GM19328 (cell line): ENCODE results near the gene FREM2.

ENCODE experiments used
- ATAC-seq: cut with Tn5 transposase; IDR thresholded peaks from one replicate; pipeline ENCODE4 v1.9.1; 2021; ENCODE audit warnings: mild to moderate bottlenecking, moderate library complexity; ENCODE audit not compliant: unreplicated experiment

FREM2 gene

DNA sequence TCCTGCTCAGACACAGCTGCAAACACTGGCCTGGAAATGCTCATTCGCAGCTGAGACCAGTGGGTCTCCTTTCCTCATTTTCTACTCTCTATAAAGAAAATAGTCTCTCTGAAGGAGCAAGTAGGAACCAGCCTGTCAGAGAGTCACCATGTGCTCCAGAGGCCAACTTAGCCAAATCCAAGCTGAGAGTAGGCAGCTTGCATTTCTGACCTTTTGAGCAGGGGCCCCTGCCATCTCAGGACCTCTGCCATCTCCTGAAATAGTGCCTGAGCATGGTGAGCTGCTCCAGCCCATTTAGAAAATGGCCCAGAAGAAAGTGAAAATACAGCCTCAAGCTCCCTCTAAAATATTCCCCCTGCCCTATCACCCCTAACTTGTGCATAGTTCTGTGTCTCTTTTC, 208.2 kb downstream of the FREM2 start:
- no peak for ATAC-seq

DNA sequence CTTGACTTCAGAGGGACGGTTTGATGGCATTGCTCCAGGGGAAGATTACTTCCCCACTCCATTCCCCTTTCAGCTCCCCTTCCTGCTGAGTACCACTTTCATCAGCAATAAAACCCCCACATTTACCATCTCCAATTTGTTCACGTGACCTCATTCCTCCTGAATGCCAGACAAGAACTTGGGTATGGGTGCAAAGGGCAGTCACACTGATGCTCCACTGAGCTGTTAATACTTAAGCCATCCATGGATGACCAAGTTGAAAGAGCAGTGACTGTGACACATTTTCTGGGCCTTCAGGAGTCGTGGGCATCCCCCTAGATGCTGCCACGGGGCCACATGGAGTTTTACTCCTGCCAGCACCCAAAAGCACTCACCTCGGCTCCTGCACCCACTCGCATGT, 210.6 kb downstream of the FREM2 start:
- no peak for ATAC-seq

- ATAC-seq = no peak
These were observed 211.6 kb downstream of the FREM2 start for GRCh38 chr13:38898481-38898880.

- ATAC-seq = no peak
These were observed 212.7 kb downstream of the FREM2 start for GRCh38 chr13:38899571-38899970.

DNA sequence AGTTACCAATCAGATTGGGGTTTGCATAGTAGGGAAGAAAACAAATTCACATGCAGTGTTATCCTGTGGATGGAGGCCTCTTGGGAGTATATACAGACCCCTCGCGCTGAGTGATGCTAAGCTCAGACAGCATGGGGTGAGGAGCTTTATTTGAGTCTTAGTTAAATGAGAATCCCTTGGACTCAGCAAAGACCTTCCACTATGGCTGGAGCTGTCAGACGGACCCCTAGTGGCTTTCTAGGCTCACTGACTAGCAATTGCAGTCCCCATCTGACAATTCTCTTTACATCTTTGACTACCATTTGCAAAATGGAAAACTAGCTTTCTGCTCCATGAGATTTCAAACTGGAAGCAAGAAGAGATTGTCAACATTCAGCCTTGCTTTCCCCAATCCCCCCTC, 213.3 kb downstream of the FREM2 start:
- no peak for ATAC-seq

DNA sequence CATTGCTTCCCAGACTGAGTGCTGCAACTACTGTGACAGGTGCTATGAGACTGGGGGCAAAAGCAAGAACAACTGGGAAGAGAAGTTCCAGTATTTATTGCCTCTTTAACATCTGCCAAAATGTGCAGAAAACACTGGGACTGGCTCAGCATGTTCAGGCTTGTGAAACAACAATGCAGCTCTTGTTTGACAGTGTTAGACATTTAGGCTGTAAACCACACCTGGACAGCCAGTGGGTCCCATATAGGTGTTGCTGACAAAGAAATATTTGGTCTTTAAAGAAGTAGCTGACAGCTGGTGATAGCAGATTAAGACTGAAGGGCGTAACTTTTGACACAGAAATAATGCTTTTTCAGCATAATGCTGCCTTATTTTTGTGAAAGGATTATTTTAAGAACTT, 215.7 kb downstream of the FREM2 start:
- no peak for ATAC-seq

GRCh38 chr13:38905081-38905480, 218.2 kb downstream of the FREM2 start:
- ATAC-seq = no peak

DNA sequence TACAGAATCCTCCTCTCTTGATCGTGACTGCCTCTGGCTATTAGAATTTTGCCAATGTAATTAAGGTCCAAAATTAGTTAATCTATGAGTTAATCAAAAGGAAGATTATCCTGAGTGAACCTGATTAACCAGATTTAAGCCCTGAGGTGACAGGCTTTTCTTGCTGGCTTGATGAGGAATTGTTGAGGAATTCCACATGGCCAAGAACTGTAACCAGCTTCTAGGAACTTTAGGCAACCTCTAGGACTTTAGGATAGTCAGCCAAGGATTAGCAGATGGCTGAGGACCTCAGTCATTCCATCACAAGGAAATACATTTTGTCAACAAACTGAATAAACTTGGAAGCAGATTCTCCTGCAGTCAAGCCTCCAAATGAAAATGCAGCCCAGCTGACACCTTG, 219.0 kb downstream of the FREM2 start:
- no peak for ATAC-seq

- no peak for ATAC-seq
These were observed 221.7 kb downstream of the FREM2 start for GRCh38 chr13:38908574-38908973.

GRCh38 chr13:38914070-38914469, 227.2 kb downstream of the FREM2 start:
- ATAC-seq = no peak

DNA sequence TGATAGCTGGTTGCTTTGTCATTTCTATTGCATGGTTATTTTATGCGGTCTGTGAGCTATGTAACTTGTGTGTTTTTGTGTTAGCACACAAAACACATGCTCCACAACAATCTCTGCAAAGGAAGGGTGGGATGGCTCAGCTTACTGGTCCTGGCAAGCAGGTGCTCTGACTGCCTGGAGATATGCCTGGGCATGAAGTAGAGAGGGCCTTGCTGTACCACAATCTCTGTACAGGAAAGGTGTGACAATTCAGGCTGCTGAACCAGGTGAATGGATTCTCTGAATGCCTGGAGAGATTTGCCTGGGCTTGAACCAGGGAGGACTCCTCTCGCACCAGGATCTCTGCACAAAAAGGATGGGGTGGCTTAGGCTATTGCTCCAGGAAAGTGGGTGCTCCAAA, 234.2 kb downstream of the FREM2 start:
- ATAC-seq = no peak

DNA sequence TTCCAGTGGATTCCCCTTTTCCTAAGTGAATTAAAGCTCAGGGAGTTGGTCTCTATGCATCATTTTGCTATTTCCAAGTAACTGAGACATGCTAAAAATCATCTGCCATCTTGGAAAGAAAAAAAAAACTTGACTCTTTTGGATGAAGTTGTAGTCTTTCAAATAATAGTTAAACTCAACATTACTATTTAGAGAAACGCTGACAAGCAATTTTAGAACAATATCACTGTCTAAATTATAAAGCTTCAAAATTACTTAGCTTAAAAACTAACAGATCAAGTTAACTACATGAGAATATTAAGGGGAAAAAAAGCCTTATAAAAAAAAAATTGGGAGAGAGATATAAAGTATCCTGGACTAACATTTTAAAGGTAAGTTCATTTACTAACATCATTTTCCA, 235.3 kb downstream of the FREM2 start:
- ATAC-seq = no peak

DNA sequence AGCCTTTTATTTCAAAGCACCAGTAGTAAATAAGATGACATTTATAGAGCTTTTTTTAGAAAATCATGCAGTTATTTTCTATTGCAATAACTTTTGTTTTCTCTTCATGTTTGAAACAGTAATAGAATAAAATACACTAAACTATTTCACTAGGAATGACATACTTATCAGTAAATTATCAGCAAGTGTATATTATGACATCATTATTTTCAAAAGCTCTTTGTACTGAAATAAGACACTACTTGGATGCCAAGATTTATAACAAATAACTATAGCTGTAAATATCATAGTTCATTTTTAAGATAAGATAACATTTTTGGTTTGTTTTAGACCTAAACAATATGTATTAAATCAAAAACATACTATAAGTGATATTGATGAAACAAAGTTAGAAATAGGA, 246.9 kb downstream of the FREM2 start:
- ATAC-seq = no peak
